HepG2 (cell line): ENCODE results near the gene FAM78A. TPM values are rescaled to one million over a fixed set of nuclear protein-coding genes. Genes with fewer than 3 reads are reported as not detected.

Source experiments
- ATAC-seq: fragments of 200-7000 bp; cut with Tn5 transposase; 3 replicates; pipeline ENCODE4 v1.9.1; 2020; ENCODE audit warnings: mild to moderate bottlenecking, moderate library complexity
- BruUV-seq: library from RNA; stranded (reverse); fragments of 400-500 nt; replicated peaks from 2 replicates; lab custom pipeline; 2021; lab: Mats Ljungman, UMichigan
- CTCF ChIA-PET: fragments of 300-600 bp; formaldehyde crosslinking; extraction: SDS; loops from one replicate; lab custom pipeline; 2021; ENCODE audit warnings: low total read pairs, inconsistent platforms, low intra/inter-chr PET ratio; lab: Yijun Ruan, JAX
- POLR2A ChIA-PET: fragments of 350-600 bp; sonication (Branson Sonifier 250); formaldehyde crosslinking; loops from one replicate; lab custom pipeline; 2020; ENCODE audit warnings: antibody characterized with exemption, inconsistent platforms; lab: Yijun Ruan, JAX
- DNase-seq: peaks from one replicate; pipeline ENCODE4 v3.0.0-alpha.2; 2015; ENCODE audit warnings: low spot score
- FAIRE-seq: peaks from 3 replicates; lab custom pipeline; 2011; peaks lifted over from hg19 to GRCh38; lab: Jason Lieb, UNC
- H2AFZ ChIP-seq: one replicate; pipeline ENCODE4 v1.6.1; 2011; ENCODE audit warnings: low read length, inconsistent platforms
- H3K27ac ChIP-seq: fragments of 300-600 bp; 3 replicates; pipeline ENCODE4 v1.8.0; 2011; ENCODE audit warnings: mixed run types, mild to moderate bottlenecking, mixed read lengths, low read length, inconsistent platforms; ENCODE audit not compliant: insufficient read depth; ENCODE audit errors: extremely low read length
- H3K27me3 ChIP-seq, 2 experiments: fragments of 200-600 bp in 1 of 2; 2 replicates in 1 of 2; 3 replicates in 1 of 2; pipeline versions ENCODE4 v1.6.0 to v1.8.0; 2011; ENCODE audit warnings: low read length in 2 of 2, mild to moderate bottlenecking in 2 of 2, moderate library complexity in 2 of 2, inconsistent platforms in 1 of 2; ENCODE audit not compliant: insufficient read depth in 2 of 2, control insufficient read depth in 1 of 2
- H3K36me3 ChIP-seq, 2 experiments: fragments of 200-600 bp in 1 of 2; replicated peaks in 1 of 2; 2 replicates in 1 of 2; 3 replicates in 1 of 2; pipeline versions ENCODE4 v1.5.1 to v1.8.0; 2011; ENCODE audit warnings: low read length in 2 of 2, inconsistent platforms in 1 of 2; ENCODE audit not compliant: insufficient read depth in 2 of 2, control insufficient read depth in 1 of 2
- H3K4me1 ChIP-seq: 2 replicates; pipeline ENCODE4 v1.5.1; 2012; ENCODE audit warnings: low read length, inconsistent platforms; ENCODE audit not compliant: insufficient read depth
- H3K4me2 ChIP-seq: 2 replicates; pipeline ENCODE4 v1.6.0; 2011; ENCODE audit warnings: low read depth, low read length, inconsistent platforms
- H3K4me3 ChIP-seq, 3 experiments: fragments of 200-600 bp in 1 of 3; sonication (generic), shearing (Covaris generic) in 1 of 3; replicated peaks in 1 of 3; 2 replicates each; pipeline ENCODE4 v1.5.1; 2011 to 2016; ENCODE audit warnings: low read length in 3 of 3, inconsistent platforms in 2 of 3, low read depth in 2 of 3, mild to moderate bottlenecking in 2 of 3, control low read depth in 1 of 3, mixed read lengths in 1 of 3; ENCODE audit not compliant: insufficient read depth in 1 of 3
- H3K79me2 ChIP-seq: one replicate; pipeline ENCODE4 v1.6.1; 2011; ENCODE audit warnings: low read length, inconsistent platforms; ENCODE audit not compliant: insufficient read depth
- H3K9ac ChIP-seq: 2 replicates; pipeline ENCODE4 v1.6.0; 2011; ENCODE audit warnings: mild to moderate bottlenecking, low read depth, low read length, inconsistent platforms; ENCODE audit not compliant: insufficient read depth
- H3K9me3 ChIP-seq: 2 replicates; pipeline ENCODE4 v1.5.1; 2012; ENCODE audit warnings: mild to moderate bottlenecking, low read length
- H4K20me1 ChIP-seq: 2 replicates; pipeline ENCODE4 v1.6.0; 2011; ENCODE audit warnings: inconsistent platforms, mild to moderate bottlenecking, low read length, moderate library complexity; ENCODE audit not compliant: insufficient read depth
- DMAP1 ChIP-seq: IDR thresholded peaks from 2 replicates; pipeline ENCODE4 v1.6.1; 2016
- KLF9 ChIP-seq: IDR thresholded peaks from 2 replicates; pipeline ENCODE4 v1.6.1; 2016; ENCODE audit warnings: low read depth
- NPAS2 ChIP-seq: sonication (generic); formaldehyde crosslinking; IDR thresholded peaks from 2 replicates; pipeline ENCODE4 v1.8.0; 2022; ENCODE audit warnings: mild to moderate bottlenecking, missing genetic modification reagents, borderline replicate concordance
- RBAK ChIP-seq: sonication (generic); formaldehyde crosslinking; IDR thresholded peaks from 2 replicates; pipeline ENCODE4 v1.5.1; 2020; ENCODE audit warnings: mild to moderate bottlenecking, missing genetic modification reagents
- YEATS2 ChIP-seq: sonication (generic); formaldehyde crosslinking; IDR thresholded peaks from 2 replicates; pipeline ENCODE4 v1.4.0; 2020; ENCODE audit warnings: missing genetic modification reagents, borderline replicate concordance
- ZFP90 ChIP-seq: sonication (generic); formaldehyde crosslinking; IDR thresholded peaks from 2 replicates; pipeline ENCODE4 v1.8.0; 2022; ENCODE audit warnings: missing genetic modification reagents, mild to moderate bottlenecking, inconsistent platforms, borderline replicate concordance
- ZNF501 ChIP-seq: sonication (generic); formaldehyde crosslinking; IDR thresholded peaks from 2 replicates; pipeline ENCODE4 v1.5.1; 2020; ENCODE audit warnings: mild to moderate bottlenecking, moderate library complexity, missing genetic modification reagents
- ZNF703 ChIP-seq: sonication (generic); formaldehyde crosslinking; IDR thresholded peaks from 2 replicates; pipeline ENCODE4 v1.5.1; 2020; ENCODE audit warnings: missing genetic modification reagents, mild to moderate bottlenecking, moderate library complexity, borderline replicate concordance
- ZNF724P ChIP-seq: sonication (generic); formaldehyde crosslinking; IDR thresholded peaks from 2 replicates; pipeline ENCODE4 v1.8.0; 2022; ENCODE audit warnings: missing genetic modification reagents, borderline replicate concordance
- ZSCAN31 ChIP-seq: sonication (generic); formaldehyde crosslinking; IDR thresholded peaks from 2 replicates; pipeline ENCODE4 v1.5.0; 2020; ENCODE audit warnings: low read depth, mild to moderate bottlenecking, missing genetic modification reagents
- WGBS: methylation state at CpG from one replicate; pipeline ENCODE4 v1.1.6; 2017; ENCODE audit warnings: low lambda C conversion rate; 5-methylcytosine and 5-hydroxymethylcytosine counted together
- in situ Hi-C: cut with HindIII; loops from 2 replicates; pipeline ENCODE4 v1.10.0; 2017; ENCODE audit warnings: low pct_unique_long_range_greater_than_20kb; ENCODE audit not compliant: extremely low pct_ligation_motif_present
- intact Hi-C: fragments of 100-400 bp; cut with micrococcal nuclease; formaldehyde crosslinking; loops from one replicate; pipeline ENCODE4 v1.10.0; 2022; ENCODE audit not compliant: unreplicated experiment
- polyA plus RNA-seq, 8 experiments: library from polyadenylated mRNA; depleted of rRNA in 3 of 8; stranded (reverse) in 7 of 8; unstranded in 1 of 8; fragments of >200 nt; fragmentation: Illumina TruSeq in 4 of 8; extraction: Trizol in 4 of 8; gene quantifications; 2 replicates each; pipeline versions ENCODE4 v1.2.1 to v1.2.3, GENCODE V29; 2011 to 2016; ENCODE audit warnings: low read depth in 4 of 8, missing spikeins in 1 of 8, mixed read lengths in 1 of 8; ENCODE audit not compliant: insufficient read depth in 1 of 8
- total RNA-seq, 5 experiments: library from RNA; depleted of rRNA; stranded (reverse); fragments of >200 nt; fragmentation: Illumina TruSeq; extraction: Trizol; gene quantifications; 2 replicates each; pipeline ENCODE4 v1.2.3, GENCODE V29; 2016; ENCODE audit warnings: low read depth in 1 of 5
- TF ChIP-seq, protein P1 (sequence below): sonication (generic); formaldehyde crosslinking; IDR thresholded peaks from 2 replicates; pipeline ENCODE4 v1.4.0; 2020; ENCODE audit warnings: missing genetic modification reagents, mild to moderate bottlenecking, borderline replicate concordance
- TF ChIP-seq, protein P2 (sequence below): sonication (generic); formaldehyde crosslinking; IDR thresholded peaks from 2 replicates; pipeline ENCODE4 v1.4.0; 2020; ENCODE audit warnings: missing genetic modification reagents
- TF ChIP-seq, protein P3 (sequence below): sonication (generic); formaldehyde crosslinking; IDR thresholded peaks from 2 replicates; pipeline ENCODE4 v1.8.1; 2023; ENCODE audit warnings: mild to moderate bottlenecking, moderate library complexity, missing genetic modification reagents

FAM78A gene
- total and polyA plus RNA-seq, 2 of the 13 experiments (the other 11 are each of a cell fraction or from before 2014, with no cell fraction given), result 0.18 to 0.62 TPM

DNA sequence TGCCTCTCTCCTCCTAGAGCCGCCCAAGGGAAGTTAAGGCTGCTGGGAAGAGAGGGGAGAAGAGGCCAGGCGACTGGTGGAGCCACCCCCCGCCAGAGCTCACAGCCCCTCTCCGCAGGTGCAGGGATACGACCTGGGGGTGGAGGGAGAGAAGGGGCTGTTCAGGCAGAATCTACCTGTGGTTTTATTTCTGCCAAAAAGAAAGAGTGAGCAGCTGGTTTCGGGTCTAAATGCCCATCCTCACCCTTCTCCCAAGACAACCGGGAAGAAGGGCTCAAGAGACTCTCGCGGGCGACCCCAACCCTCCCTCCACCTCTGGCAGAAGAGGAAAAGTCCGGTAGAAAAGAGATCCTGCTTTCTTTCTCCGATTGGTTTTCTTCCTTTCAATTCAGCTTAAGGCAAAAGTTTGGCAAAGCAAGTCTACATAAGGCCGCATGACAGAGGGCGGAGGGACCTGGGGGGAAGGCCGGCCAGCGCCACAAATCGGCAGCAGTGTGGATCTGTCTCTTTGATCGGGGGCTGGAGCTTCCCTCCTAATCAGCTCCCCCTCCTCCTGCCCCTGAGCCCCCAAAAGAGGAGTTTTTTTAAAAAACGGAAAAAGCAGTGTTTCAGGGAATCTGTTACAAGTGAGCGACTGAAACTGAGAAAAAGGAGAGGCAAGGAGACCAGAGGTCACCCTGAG, 16.3 kb downstream of the FAM78A start (continued):
- TF ChIP-seq NPAS2 (CRISPR knock-in tag) (no peak), ZNF724P (CRISPR knock-in tag) (no peak)

DNA sequence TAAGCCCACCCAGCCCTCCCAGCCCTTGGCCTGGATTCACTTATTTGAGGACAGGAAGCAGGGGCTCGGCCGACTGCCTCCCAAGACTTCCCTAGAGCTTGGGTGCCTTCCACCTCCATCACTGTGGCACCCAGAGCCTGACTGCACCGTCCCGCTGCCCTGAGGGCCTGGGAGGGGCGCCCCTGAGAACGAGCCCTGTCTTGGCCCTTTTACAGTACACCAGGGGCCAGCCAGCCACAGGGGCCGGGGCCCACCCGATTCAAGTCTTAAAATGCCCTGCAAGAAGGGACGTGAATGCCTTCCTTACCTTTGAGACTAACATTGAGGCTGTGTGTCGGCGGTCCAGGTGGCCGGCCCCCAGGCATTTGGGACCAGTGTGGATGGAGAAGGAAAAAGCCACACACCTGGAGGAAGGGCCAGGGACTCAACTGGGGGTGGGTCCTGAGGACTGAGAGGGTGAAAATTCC, 16.8 kb downstream of the FAM78A start:
- WGBS, result 52% methylated on average over 10 of the region's 12 CpGs
- intact Hi-C loops, result no loop called here
- Histone ChIP-seq H3K36me3 (no peaks in the 10 kb centered on the region), H2AFZ (no peak overlapping the region), H4K20me1 (no peaks in the 10 kb centered on the region), H3K4me3 (no peak overlapping the region), H3K79me2 (no peaks in the 10 kb centered on the region), H3K9ac (no peak overlapping the region), H3K4me1 (peaks cover 29% of the 10 kb centered on the region), H3K27me3 (peaks cover 12 to 55% of the 10 kb centered on the region in 2 experiments; a peak in 4 of 5 replicates), H3K9me3 (no peaks in the 10 kb centered on the region), H3K4me2 (no peak overlapping the region), H3K27ac (no peak overlapping the region)
- ChIA-PET CTCF (no interaction called here), POLR2A (no interaction called here)
- FAIRE-seq, result no peak
- no TSS peak for BruUV-seq
- in situ Hi-C loops, result no loop called here
- no peak for DNase-seq
- ATAC-seq, result no peak
- TF ChIP-seq RBAK (CRISPR knock-in tag) (no peak), ZNF501 (no peak), ZNF703 (no peak), ZSCAN31 (CRISPR knock-in tag) (no peak), KLF9 (CRISPR knock-in tag) (no peak), ZFP90 (CRISPR knock-in tag) (no peak), DMAP1 (CRISPR knock-in tag) (no peak), YEATS2 (CRISPR knock-in tag) (no peak)
- TF ChIP-seq, protein P1, sequence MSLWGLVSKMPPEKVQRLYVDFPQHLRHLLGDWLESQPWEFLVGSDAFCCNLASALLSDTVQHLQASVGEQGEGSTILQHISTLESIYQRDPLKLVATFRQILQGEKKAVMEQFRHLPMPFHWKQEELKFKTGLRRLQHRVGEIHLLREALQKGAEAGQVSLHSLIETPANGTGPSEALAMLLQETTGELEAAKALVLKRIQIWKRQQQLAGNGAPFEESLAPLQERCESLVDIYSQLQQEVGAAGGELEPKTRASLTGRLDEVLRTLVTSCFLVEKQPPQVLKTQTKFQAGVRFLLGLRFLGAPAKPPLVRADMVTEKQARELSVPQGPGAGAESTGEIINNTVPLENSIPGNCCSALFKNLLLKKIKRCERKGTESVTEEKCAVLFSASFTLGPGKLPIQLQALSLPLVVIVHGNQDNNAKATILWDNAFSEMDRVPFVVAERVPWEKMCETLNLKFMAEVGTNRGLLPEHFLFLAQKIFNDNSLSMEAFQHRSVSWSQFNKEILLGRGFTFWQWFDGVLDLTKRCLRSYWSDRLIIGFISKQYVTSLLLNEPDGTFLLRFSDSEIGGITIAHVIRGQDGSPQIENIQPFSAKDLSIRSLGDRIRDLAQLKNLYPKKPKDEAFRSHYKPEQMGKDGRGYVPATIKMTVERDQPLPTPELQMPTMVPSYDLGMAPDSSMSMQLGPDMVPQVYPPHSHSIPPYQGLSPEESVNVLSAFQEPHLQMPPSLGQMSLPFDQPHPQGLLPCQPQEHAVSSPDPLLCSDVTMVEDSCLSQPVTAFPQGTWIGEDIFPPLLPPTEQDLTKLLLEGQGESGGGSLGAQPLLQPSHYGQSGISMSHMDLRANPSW (CRISPR knock-in tag), result no peak
- TF ChIP-seq, protein P2, sequence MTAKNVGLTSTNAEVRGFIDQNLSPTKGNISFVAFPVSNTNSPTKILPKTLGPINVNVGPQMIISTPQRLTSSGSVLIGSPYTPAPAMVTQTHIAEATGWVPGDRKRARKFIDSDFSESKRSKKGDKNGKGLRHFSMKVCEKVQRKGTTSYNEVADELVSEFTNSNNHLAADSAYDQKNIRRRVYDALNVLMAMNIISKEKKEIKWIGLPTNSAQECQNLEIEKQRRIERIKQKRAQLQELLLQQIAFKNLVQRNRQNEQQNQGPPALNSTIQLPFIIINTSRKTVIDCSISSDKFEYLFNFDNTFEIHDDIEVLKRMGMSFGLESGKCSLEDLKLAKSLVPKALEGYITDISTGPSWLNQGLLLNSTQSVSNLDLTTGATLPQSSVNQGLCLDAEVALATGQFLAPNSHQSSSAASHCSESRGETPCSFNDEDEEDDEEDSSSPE (CRISPR knock-in tag), result no peak
- TF ChIP-seq, protein P3, sequence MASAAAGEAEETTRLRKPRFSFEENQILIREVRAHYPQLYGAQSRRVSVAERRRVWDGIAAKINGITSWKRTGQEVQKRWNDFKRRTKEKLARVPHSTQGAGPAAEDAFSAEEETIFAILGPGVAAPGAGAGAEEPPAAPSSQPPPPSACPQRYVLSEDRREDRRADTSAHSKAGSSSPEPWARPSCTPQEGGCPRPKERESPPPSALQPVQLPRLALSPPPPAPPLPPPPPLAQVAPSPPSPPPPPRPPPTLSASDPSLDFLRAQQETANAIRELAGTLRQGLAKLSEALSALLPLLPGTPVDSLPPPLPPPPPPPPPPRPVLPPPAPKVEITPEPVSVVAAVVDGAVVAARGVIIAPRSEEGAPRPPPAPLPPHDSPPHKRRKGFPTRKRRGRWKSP (CRISPR knock-in tag), result no peak
